Osteoblast (primary cell): ENCODE measurements around the gene ARHGAP42. TPM values are rescaled to one million over a fixed set of nuclear protein-coding genes. Genes with fewer than 3 reads are reported as not detected.

ENCODE experiments used
- DNase-seq: peaks from one replicate; pipeline ENCODE4 v3.0.0; 2011; ENCODE audit warnings: low spot score, mixed read lengths; ENCODE audit not compliant: insufficient read length; ENCODE audit errors: missing footprints
- H2AFZ ChIP-seq: 2 replicates; pipeline ENCODE4 v1.6.0; 2011; ENCODE audit warnings: mild to moderate bottlenecking, low read length
- H3K27ac ChIP-seq: 2 replicates; pipeline ENCODE4 v1.5.1; 2011; ENCODE audit warnings: mild to moderate bottlenecking, low read depth, low read length, moderate library complexity
- H3K27me3 ChIP-seq: 2 replicates; pipeline ENCODE4 v1.6.0; 2012; ENCODE audit warnings: mild to moderate bottlenecking, control low read depth, inconsistent platforms, low read length, moderate library complexity; ENCODE audit not compliant: insufficient read depth
- H3K36me3 ChIP-seq: 2 replicates; pipeline ENCODE4 v1.5.1; 2011; ENCODE audit warnings: mild to moderate bottlenecking, low read length, control low read depth, moderate library complexity; ENCODE audit not compliant: insufficient read depth
- H3K4me1 ChIP-seq: 2 replicates; pipeline ENCODE4 v1.5.1; 2011; ENCODE audit warnings: mild to moderate bottlenecking, low read length, control low read depth, moderate library complexity; ENCODE audit not compliant: insufficient read depth
- H3K4me2 ChIP-seq: 2 replicates; pipeline ENCODE4 v1.6.0; 2011; ENCODE audit warnings: mild to moderate bottlenecking, low read length; ENCODE audit not compliant: insufficient read depth
- H3K4me3 ChIP-seq: fragments of 200-600 bp; sonication (generic); 3 replicates; pipeline ENCODE4 v1.5.1; 2012; ENCODE audit warnings: mild to moderate bottlenecking, low read length, inconsistent platforms; ENCODE audit not compliant: insufficient read depth
- H3K79me2 ChIP-seq: 2 replicates; pipeline ENCODE4 v1.6.0; 2012; ENCODE audit warnings: mild to moderate bottlenecking, low read length, control low read depth, inconsistent platforms; ENCODE audit not compliant: insufficient read depth
- H3K9me3 ChIP-seq: 2 replicates; pipeline ENCODE4 v1.5.1; 2011; ENCODE audit warnings: low read depth, low read length, control low read depth
- H4K20me1 ChIP-seq: 2 replicates; pipeline ENCODE4 v1.6.0; 2012; ENCODE audit warnings: mild to moderate bottlenecking, low read length, control low read depth; ENCODE audit not compliant: insufficient read depth
- total RNA-seq: library from RNA; depleted of rRNA; stranded (reverse); fragments of >200 nt; gene quantifications from 2 replicates; pipeline ENCODE4 v1.2.3, GENCODE V29; 2012
- TF ChIP-seq, protein P1 (sequence below): IDR thresholded peaks from 2 replicates; pipeline ENCODE4 v1.5.1; 2011; ENCODE audit warnings: mild to moderate bottlenecking, low read depth, low read length, moderate library complexity; ENCODE audit errors: extremely low read depth

Gene ARHGAP42
- total RNA-seq, 1 donor: 9.4 TPM

DNA sequence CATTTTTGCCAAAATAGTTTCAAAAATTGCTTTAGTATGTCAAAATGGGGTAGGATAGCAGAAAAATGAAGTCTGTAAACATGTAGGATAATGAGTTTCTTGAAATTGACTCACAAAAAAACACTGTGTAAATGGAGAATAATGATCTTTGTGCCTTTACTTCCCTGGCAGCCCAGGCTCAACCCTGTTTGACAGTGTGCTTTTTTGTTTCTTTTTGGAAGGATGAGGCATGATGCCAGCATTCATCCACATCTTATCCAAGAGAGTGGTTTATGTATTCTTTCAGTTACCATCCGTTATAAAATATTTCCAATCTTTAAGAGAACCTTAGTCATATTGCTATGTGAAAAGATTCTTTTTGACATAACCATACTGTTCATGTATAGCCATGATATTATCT lies 70.6 kb downstream of the ARHGAP42 start:
- Histone ChIP-seq H3K9me3 (no peaks in the 10 kb centered on the region), H2AFZ (no peak overlapping the region), H3K36me3 (no peaks in the 10 kb centered on the region), H3K4me1 (no peaks in the 10 kb centered on the region), H3K4me3 (no peak overlapping the region), H3K79me2 (no peaks in the 10 kb centered on the region), H3K27ac (no peak overlapping the region), H3K27me3 (no peaks in the 10 kb centered on the region), H3K4me2 (no peak overlapping the region), H4K20me1 (peaks cover 2% of the 10 kb centered on the region)
- TF ChIP-seq, protein P1, sequence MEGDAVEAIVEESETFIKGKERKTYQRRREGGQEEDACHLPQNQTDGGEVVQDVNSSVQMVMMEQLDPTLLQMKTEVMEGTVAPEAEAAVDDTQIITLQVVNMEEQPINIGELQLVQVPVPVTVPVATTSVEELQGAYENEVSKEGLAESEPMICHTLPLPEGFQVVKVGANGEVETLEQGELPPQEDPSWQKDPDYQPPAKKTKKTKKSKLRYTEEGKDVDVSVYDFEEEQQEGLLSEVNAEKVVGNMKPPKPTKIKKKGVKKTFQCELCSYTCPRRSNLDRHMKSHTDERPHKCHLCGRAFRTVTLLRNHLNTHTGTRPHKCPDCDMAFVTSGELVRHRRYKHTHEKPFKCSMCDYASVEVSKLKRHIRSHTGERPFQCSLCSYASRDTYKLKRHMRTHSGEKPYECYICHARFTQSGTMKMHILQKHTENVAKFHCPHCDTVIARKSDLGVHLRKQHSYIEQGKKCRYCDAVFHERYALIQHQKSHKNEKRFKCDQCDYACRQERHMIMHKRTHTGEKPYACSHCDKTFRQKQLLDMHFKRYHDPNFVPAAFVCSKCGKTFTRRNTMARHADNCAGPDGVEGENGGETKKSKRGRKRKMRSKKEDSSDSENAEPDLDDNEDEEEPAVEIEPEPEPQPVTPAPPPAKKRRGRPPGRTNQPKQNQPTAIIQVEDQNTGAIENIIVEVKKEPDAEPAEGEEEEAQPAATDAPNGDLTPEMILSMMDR: no peak
- no peak for DNase-seq

DNA sequence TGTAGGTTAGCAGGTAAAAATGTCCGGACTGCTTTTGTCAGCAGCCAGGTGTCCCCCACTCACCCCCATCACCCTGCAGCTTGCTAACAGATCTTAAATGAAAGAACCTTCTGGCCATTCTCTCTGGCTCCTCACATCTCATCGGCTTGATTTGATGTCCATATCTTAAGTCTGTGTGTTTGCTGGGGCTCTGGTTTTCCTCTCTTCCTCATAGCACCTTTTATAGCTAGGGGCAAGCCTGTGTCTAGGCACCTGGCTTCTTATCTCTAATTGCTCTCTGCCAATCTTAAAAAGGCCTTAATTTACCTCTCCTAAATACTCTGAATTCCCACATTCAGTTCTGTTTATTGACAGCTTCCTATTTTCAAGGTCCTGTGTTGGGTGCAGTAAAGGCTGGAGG lies 72.0 kb downstream of the ARHGAP42 start:
- TF ChIP-seq, protein P1: no peak

DNA sequence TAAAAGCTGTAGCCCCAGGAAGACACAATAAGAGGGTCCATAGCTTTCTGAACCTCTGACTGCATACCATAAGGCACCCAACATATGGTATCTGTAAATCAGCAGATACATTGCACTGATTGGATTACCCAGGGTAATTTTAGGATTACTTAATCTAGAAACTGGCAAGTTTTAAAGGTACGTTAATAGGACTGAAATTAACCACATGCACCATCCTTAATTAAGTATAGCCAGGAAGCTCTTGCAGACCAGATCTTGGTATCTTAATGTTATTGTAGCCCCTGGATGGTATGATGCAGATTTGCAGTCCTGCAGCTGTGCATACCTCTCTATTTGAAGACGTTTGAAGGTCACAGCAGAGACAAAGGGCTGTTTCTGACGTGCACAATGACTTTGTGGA lies 72.8 kb downstream of the ARHGAP42 start:
- Histone ChIP-seq H3K4me3 (no peak overlapping the region), H2AFZ (no peak overlapping the region), H3K4me2 (no peak overlapping the region), H3K27me3 (no peaks in the 10 kb centered on the region), H4K20me1 (peaks cover 2% of the 10 kb centered on the region), H3K27ac (no peak overlapping the region), H3K36me3 (no peaks in the 10 kb centered on the region), H3K4me1 (no peaks in the 10 kb centered on the region), H3K79me2 (no peaks in the 10 kb centered on the region), H3K9me3 (no peaks in the 10 kb centered on the region)
- DNase-seq: no peak
- TF ChIP-seq, protein P1: no peak

More for the DNA sequence above, 72.0 kb downstream of the ARHGAP42 start:
- no peaks in the 10 kb centered on the region for H3K27me3 ChIP-seq
- H3K27ac ChIP-seq: no peak overlapping the region
- no peak for DNase-seq
- H2AFZ ChIP-seq: no peak overlapping the region
- H3K4me2 ChIP-seq: no peak overlapping the region
- H3K9me3 ChIP-seq: no peaks in the 10 kb centered on the region
- no peak overlapping the region for H3K4me3 ChIP-seq
- H4K20me1 ChIP-seq: peaks cover 2% of the 10 kb centered on the region
- H3K36me3 ChIP-seq: no peaks in the 10 kb centered on the region
- no peaks in the 10 kb centered on the region for H3K4me1 ChIP-seq
- no peaks in the 10 kb centered on the region for H3K79me2 ChIP-seq

DNA sequence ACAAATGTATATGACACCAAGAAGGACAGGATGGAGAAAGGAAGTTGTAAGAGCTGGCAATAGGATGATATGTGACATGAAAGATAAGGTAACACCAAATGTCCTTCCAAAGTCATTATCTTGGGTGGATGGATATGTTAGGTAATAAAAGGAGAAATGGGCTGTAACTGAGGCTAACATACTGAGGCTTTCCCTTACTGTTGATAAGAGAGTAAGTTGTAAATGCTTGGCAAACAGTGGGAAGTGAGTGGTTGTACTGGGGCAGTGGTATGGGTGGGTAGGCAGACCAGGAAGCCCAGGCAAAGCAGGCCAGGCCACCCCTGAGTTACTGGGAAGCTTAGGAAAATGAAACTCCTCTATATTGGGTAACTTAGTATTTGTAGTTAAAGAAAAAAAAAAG lies 73.7 kb downstream of the ARHGAP42 start:
- TF ChIP-seq, protein P1: no peak
- Histone ChIP-seq H3K27ac (no peak overlapping the region), H3K79me2 (no peaks in the 10 kb centered on the region), H3K4me3 (no peak overlapping the region), H2AFZ (no peak overlapping the region), H3K36me3 (no peaks in the 10 kb centered on the region), H3K27me3 (no peaks in the 10 kb centered on the region), H3K9me3 (no peaks in the 10 kb centered on the region), H4K20me1 (peaks cover 2% of the 10 kb centered on the region), H3K4me1 (no peaks in the 10 kb centered on the region), H3K4me2 (no peak overlapping the region)
- DNase-seq: no peak
